RPMI8226 (cell line): Measurements from ENCODE around the gene ONECUT2.

Source experiments
- DNase-seq: peaks from one replicate; pipeline ENCODE4 v3.0.0-alpha.2; 2015

The ONECUT2 gene

GRCh38 chr18:57431467-57432080 is 3.6 kb upstream of the ONECUT2 start:
- no peak for DNase-seq

- DNase-seq, result no peak
These were observed 3.0 kb upstream of the ONECUT2 start for GRCh38 chr18:57432140-57432539.

GRCh38 chr18:57432751-57433400 is 2.3 kb upstream of the ONECUT2 start:
- DNase-seq, result no peak

GRCh38 chr18:57433482-57433881 is 1.7 kb upstream of the ONECUT2 start:
- no peak for DNase-seq

- DNase-seq, result no peak
These were observed 1.1 kb upstream of the ONECUT2 start for GRCh38 chr18:57433934-57434535.

GRCh38 chr18:57435846-57436190 is 644 bp downstream of the ONECUT2 start:
- no peak for DNase-seq

GRCh38 chr18:57436191-57436964 is 1.2 kb downstream of the ONECUT2 start:
- no peak for DNase-seq

GRCh38 chr18:57436965-57437333 is 1.8 kb downstream of the ONECUT2 start:
- no peak for DNase-seq

- DNase-seq, result no peak
These were observed 2.2 kb downstream of the ONECUT2 start for GRCh38 chr18:57437402-57437765.

- no peak for DNase-seq
These were observed 2.8 kb downstream of the ONECUT2 start for GRCh38 chr18:57437766-57438671.

GRCh38 chr18:57438743-57439608 is 3.8 kb downstream of the ONECUT2 start:
- DNase-seq, result no peak

GRCh38 chr18:57439609-57439968 is 4.4 kb downstream of the ONECUT2 start:
- DNase-seq, result no peak

- DNase-seq, result no peak
These were observed 4.8 kb downstream of the ONECUT2 start for GRCh38 chr18:57439985-57440330.

GRCh38 chr18:57440331-57441070 is 5.3 kb downstream of the ONECUT2 start:
- DNase-seq, result no peak

GRCh38 chr18:57441071-57441794 is 6.1 kb downstream of the ONECUT2 start:
- peak; percentile 14 for DNase-seq

GRCh38 chr18:57443247-57443646 is 8.1 kb downstream of the ONECUT2 start:
- no peak for DNase-seq

- DNase-seq, result no peak
These were observed 8.5 kb downstream of the ONECUT2 start for GRCh38 chr18:57443702-57444101.

GRCh38 chr18:57444301-57444759 is 9.2 kb downstream of the ONECUT2 start:
- no peak for DNase-seq

GRCh38 chr18:57445488-57446319 is 10.5 kb downstream of the ONECUT2 start:
- DNase-seq, result no peak

GRCh38 chr18:57446322-57446721 is 11.1 kb downstream of the ONECUT2 start:
- DNase-seq, result peak; percentile 48
